DOHH2 (cell line): ENCODE data around the gene VHLL.

ENCODE experiments used
- CTCF ChIP-seq: fragments of 200-600 bp; sonication (generic); IDR thresholded peaks from one replicate; pipeline ENCODE4 v1.5.1; 2014; ENCODE audit warnings: antibody characterized with exemption, mild to moderate bottlenecking, low read depth, low read length; ENCODE audit not compliant: poor library complexity, severe bottlenecking
- EZH2phosphoT487 ChIP-seq: fragments of 200-600 bp; sonication (generic); IDR thresholded peaks from 2 replicates; pipeline ENCODE4 v1.6.1; 2017; ENCODE audit warnings: borderline replicate concordance, mild to moderate bottlenecking, antibody characterized with exemption, low read length, moderate library complexity, mixed read lengths

- TF ChIP-seq CTCF (no peak), EZH2phosphoT487 (no peak)
These were observed 13.0 kb downstream of the VHLL start for GRCh38 chr1:156286061-156286460.
